ENCODE results near the gene BLOC1S1. TPM values are rescaled to one million over a fixed set of nuclear protein-coding genes. Genes with fewer than 3 reads are reported as not detected.

BLOC1S1 gene
- total and polyA plus RNA-seq, 4 donors = 87.3 to 351 (median 181) TPM

- peak overlapping the region; percentile 77 to 90 for H3K27ac ChIP-seq (ENCODE audit: low read depth in 1 of 2, low read length in 2 of 2)
- DNase-seq (peak; percentile 76 to 82), ATAC-seq (ENCODE audit: low FRiP score) (peak; percentile 43)
- H3K4me1 ChIP-seq (ENCODE audit: control insufficient read depth in 1 of 2, insufficient read depth in 2 of 2, low read length in 2 of 2) = peaks cover 0 to 4% of the 10 kb centered on the region in 2 donors
- peaks cover 0 to 2% of the 10 kb centered on the region in 2 donors for H3K36me3 ChIP-seq (ENCODE audit: control insufficient read depth in 1 of 2, insufficient read depth in 2 of 2, low read length in 1 of 2)
- H3K27me3 ChIP-seq (ENCODE audit: control insufficient read depth in 1 of 2, insufficient read depth in 2 of 2, low read length in 1 of 2) = no peaks in the 10 kb centered on the region
- WGBS, 2 donors = 4 to 10% methylated on average over 9 of the region's 9 CpGs
- H3K4me3 ChIP-seq (ENCODE audit: low read length in 2 of 2) = peak overlapping the region; percentile 54 to 84
- intact Hi-C loops (cut with DNase I) = no loop called here
- H3K9me3 ChIP-seq (ENCODE audit: control insufficient read depth, low read length) = no peaks in the 10 kb centered on the region
Measured at GRCh38 chr12:55704824-55705718, 10.8 kb upstream of the BLOC1S1 start.

GRCh38 chr12:55705782-55706402, 10.0 kb upstream of the BLOC1S1 start:
- peaks cover 0 to 2% of the 10 kb centered on the region in 2 donors for H3K36me3 ChIP-seq (ENCODE audit: control insufficient read depth in 1 of 2, insufficient read depth in 2 of 2, low read length in 1 of 2)
- intact Hi-C loops (cut with DNase I) = loop anchor here in 1 of 2 donors (2.0 kb wide), 1 partner anchor 15 kb away; the partner anchor contains the start of gene RDH5
- no peaks in the 10 kb centered on the region for H3K27me3 ChIP-seq (ENCODE audit: control insufficient read depth in 1 of 2, insufficient read depth in 2 of 2, low read length in 1 of 2)
- 2 to 3% methylated on average over 5 of the region's 5 CpGs for WGBS, 2 donors
- peak overlapping the region; percentile 54 to 84 for H3K4me3 ChIP-seq (ENCODE audit: low read length in 2 of 2)
- peak; percentile 44 to 80 for DNase-seq
- H3K27ac ChIP-seq (ENCODE audit: low read depth in 1 of 2, low read length in 2 of 2) = peak overlapping the region; percentile 73 to 77
- no peaks in the 10 kb centered on the region for H3K9me3 ChIP-seq (ENCODE audit: control insufficient read depth, low read length)
- peaks cover 0 to 4% of the 10 kb centered on the region in 2 donors for H3K4me1 ChIP-seq (ENCODE audit: control insufficient read depth in 1 of 2, insufficient read depth in 2 of 2, low read length in 2 of 2)
- no peak for ATAC-seq (ENCODE audit: low FRiP score)

GRCh38 chr12:55706568-55707218, 9.2 kb upstream of the BLOC1S1 start:
- DNase-seq = peak in 1 of 2 donors; percentile 41
- Histone ChIP-seq H3K9me3 (ENCODE audit: control insufficient read depth, low read length) (no peaks in the 10 kb centered on the region), H3K4me3 (ENCODE audit: low read length in 2 of 2) (peak overlapping the region; percentile 54 to 84), H3K4me1 (ENCODE audit: control insufficient read depth in 1 of 2, insufficient read depth in 2 of 2, low read length in 2 of 2) (peaks cover 0 to 4% of the 10 kb centered on the region in 2 donors), H3K36me3 (ENCODE audit: control insufficient read depth in 1 of 2, insufficient read depth in 2 of 2, low read length in 1 of 2) (no peaks in the 10 kb centered on the region), H3K27me3 (ENCODE audit: control insufficient read depth in 1 of 2, insufficient read depth in 2 of 2, low read length in 1 of 2) (no peaks in the 10 kb centered on the region), H3K27ac (ENCODE audit: low read depth in 1 of 2, low read length in 2 of 2) (peak overlapping the region; percentile 73 to 86)
- ATAC-seq (ENCODE audit: low FRiP score) = no peak
- intact Hi-C loops (cut with DNase I) = loop anchor here in 1 of 2 donors (2.0 kb wide), 1 partner anchor 14 kb away; the partner anchor contains the start of gene RDH5
- WGBS, 2 donors = 2% methylated on average over 2 of the region's 2 CpGs

GRCh38 chr12:55707219-55707671, 8.6 kb upstream of the BLOC1S1 start:
- Histone ChIP-seq H3K4me3 (ENCODE audit: low read length in 2 of 2) (peak overlapping the region; percentile 54 to 84), H3K27ac (ENCODE audit: low read depth in 1 of 2, low read length in 2 of 2) (peak overlapping the region; percentile 73 to 86), H3K9me3 (ENCODE audit: control insufficient read depth, low read length) (no peaks in the 10 kb centered on the region), H3K36me3 (ENCODE audit: control insufficient read depth in 1 of 2, insufficient read depth in 2 of 2, low read length in 1 of 2) (no peaks in the 10 kb centered on the region), H3K4me1 (ENCODE audit: control insufficient read depth in 1 of 2, insufficient read depth in 2 of 2, low read length in 2 of 2) (peaks cover 0 to 7% of the 10 kb centered on the region in 2 donors), H3K27me3 (ENCODE audit: control insufficient read depth in 1 of 2, insufficient read depth in 2 of 2, low read length in 1 of 2) (no peaks in the 10 kb centered on the region)
- peak; percentile 65 to 84 for DNase-seq
- 0 to 1% methylated on average over 20 to 22 of the region's 22 CpGs for WGBS, 2 donors
- ATAC-seq (ENCODE audit: low FRiP score) = no peak
- intact Hi-C loops (cut with DNase I) = loop anchor here in 1 of 2 donors (2.0 kb wide), 1 partner anchor 14 kb away; the partner anchor contains the start of gene RDH5

- intact Hi-C loops (cut with DNase I) = loop anchor here in 1 of 2 donors (2.0 kb wide), 1 partner anchor 13 kb away; the partner anchor contains the start of gene RDH5
- no peaks in the 10 kb centered on the region for H3K9me3 ChIP-seq (ENCODE audit: control insufficient read depth, low read length)
- WGBS, 2 donors = 1% methylated on average over 29 to 39 of the region's 39 CpGs
- peak within 1 kb of the TSS; percentile 73 to 86 for H3K27ac ChIP-seq (ENCODE audit: low read depth in 1 of 2, low read length in 2 of 2)
- H3K4me3 ChIP-seq (ENCODE audit: low read length in 2 of 2) = peak within 1 kb of the TSS; percentile 54 to 84
- peak; percentile 90 to 98 for DNase-seq
- no peaks in the 10 kb centered on the region for H3K27me3 ChIP-seq (ENCODE audit: control insufficient read depth in 1 of 2, insufficient read depth in 2 of 2, low read length in 1 of 2)
- H3K4me1 ChIP-seq (ENCODE audit: control insufficient read depth in 1 of 2, insufficient read depth in 2 of 2, low read length in 2 of 2) = peaks cover 0 to 7% of the 10 kb centered on the region in 2 donors
- ATAC-seq (ENCODE audit: low FRiP score) = peak; percentile 83
- H3K36me3 ChIP-seq (ENCODE audit: control insufficient read depth in 1 of 2, insufficient read depth in 2 of 2, low read length in 1 of 2) = no peaks in the 10 kb centered on the region
Measured at GRCh38 chr12:55707841-55708694, 7.8 kb upstream of the BLOC1S1 start, which contains the start of gene ITGA7. TSS of gene ITGA7 (minus strand) at chr12:55707904. CDS start at chr12:55707682, 222 bp downstream.

GRCh38 chr12:55708695-55709233, 7.1 kb upstream of the BLOC1S1 start:
- peaks cover 0 to 7% of the 10 kb centered on the region in 2 donors for H3K4me1 ChIP-seq (ENCODE audit: control insufficient read depth in 1 of 2, insufficient read depth in 2 of 2, low read length in 2 of 2)
- DNase-seq = peak; percentile 49 to 80
- peak overlapping the region; percentile 66 to 86 for H3K27ac ChIP-seq (ENCODE audit: low read depth in 1 of 2, low read length in 2 of 2)
- 0 to 1% methylated on average over 3 of the region's 3 CpGs for whole genome bisulfite sequencing, 2 donors
- H3K36me3 ChIP-seq (ENCODE audit: control insufficient read depth in 1 of 2, insufficient read depth in 2 of 2, low read length in 1 of 2) = no peaks in the 10 kb centered on the region
- no peaks in the 10 kb centered on the region for H3K9me3 ChIP-seq (ENCODE audit: control insufficient read depth, low read length)
- peak overlapping the region in 1 of 2 donors; percentile 54 for H3K4me3 ChIP-seq (ENCODE audit: low read length in 2 of 2)
- ATAC-seq (ENCODE audit: low FRiP score) = peak; percentile 10
- H3K27me3 ChIP-seq (ENCODE audit: control insufficient read depth in 1 of 2, insufficient read depth in 2 of 2, low read length in 1 of 2) = no peaks in the 10 kb centered on the region
- intact Hi-C loops (cut with DNase I) = no loop called here

- H3K27ac ChIP-seq (ENCODE audit: low read depth in 1 of 2, low read length in 2 of 2) = peak overlapping the region in 1 of 2 donors; percentile 25
- no peaks in the 10 kb centered on the region for H3K27me3 ChIP-seq (ENCODE audit: control insufficient read depth in 1 of 2, insufficient read depth in 2 of 2, low read length in 1 of 2)
- ATAC-seq (ENCODE audit: low FRiP score) = no peak
- WGBS, 2 donors = 22 to 47% methylated on average over 4 of the region's 4 CpGs
- peaks cover 0 to 7% of the 10 kb centered on the region in 2 donors for H3K4me1 ChIP-seq (ENCODE audit: control insufficient read depth in 1 of 2, insufficient read depth in 2 of 2, low read length in 2 of 2)
- H3K4me3 ChIP-seq (ENCODE audit: low read length in 2 of 2) = no peak overlapping the region
- DNase-seq = peak; percentile 48 to 71
- no peaks in the 10 kb centered on the region for H3K9me3 ChIP-seq (ENCODE audit: control insufficient read depth, low read length)
- intact Hi-C loops (cut with DNase I) = no loop called here
- no peaks in the 10 kb centered on the region for H3K36me3 ChIP-seq (ENCODE audit: control insufficient read depth in 1 of 2, insufficient read depth in 2 of 2, low read length in 1 of 2)
Measured at GRCh38 chr12:55711786-55712553, 3.9 kb upstream of the BLOC1S1 start.

Measured in aorta (tissue), 5 donors.